ENCODE measurements around the gene ULK4.

DNA sequence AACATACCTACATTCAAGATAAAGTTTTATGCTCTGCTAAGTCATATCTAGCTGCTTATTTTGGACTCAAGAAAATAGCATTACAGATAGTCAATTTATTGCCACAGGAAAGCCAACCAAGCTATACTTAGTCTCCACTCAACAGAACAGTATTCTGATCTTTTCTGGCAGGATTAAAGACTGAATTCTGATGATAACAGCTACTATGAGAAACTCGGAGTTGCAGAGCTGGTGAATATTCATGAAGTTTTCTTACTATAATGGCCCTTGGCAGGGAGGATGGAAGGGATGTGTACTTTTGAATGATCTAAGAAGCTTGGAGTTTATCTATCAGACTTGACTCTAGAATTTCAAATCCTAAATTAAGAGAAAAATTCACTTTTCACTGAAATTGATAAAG, 524.9 kb downstream of the ULK4 start:
- no peak for TF ChIP-seq CTCF (tag by site-specific recombination; IDR thresholded peaks at IDR 0.05)
- TF ChIP-seq ZNF174 (tag by site-specific recombination; IDR thresholded peaks at IDR 0.05): no peak
- TF ChIP-seq, protein P1, sequence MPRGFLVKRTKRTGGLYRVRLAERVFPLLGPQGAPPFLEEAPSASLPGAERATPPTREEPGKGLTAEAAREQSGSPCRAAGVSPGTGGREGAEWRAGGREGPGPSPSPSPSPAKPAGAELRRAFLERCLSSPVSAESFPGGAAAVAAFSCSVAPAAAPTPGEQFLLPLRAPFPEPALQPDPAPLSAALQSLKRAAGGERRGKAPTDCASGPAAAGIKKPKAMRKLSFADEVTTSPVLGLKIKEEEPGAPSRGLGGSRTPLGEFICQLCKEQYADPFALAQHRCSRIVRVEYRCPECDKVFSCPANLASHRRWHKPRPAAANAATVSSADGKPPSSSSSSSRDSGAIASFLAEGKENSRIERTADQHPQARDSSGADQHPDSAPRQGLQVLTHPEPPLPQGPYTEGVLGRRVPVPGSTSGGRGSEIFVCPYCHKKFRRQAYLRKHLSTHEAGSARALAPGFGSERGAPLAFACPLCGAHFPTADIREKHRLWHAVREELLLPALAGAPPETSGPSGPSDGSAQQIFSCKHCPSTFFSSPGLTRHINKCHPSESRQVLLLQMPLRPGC (tag by site-specific recombination; IDR thresholded peaks at IDR 0.05): no peak
- TF ChIP-seq ZNF830 (tag by site-specific recombination; IDR thresholded peaks at IDR 0.05; ENCODE audit: low read depth): no peak
- TF ChIP-seq ZNF211 (tag by site-specific recombination; IDR thresholded peaks at IDR 0.05; ENCODE audit: low read depth): no peak
- TF ChIP-seq ZNF280D (tag by site-specific recombination; IDR thresholded peaks at IDR 0.05): no peak
